SK-N-SH treated with all-trans-retinoic acid at 6 μM for 48 hours (cell line): Measurements from ENCODE around the gene GPBAR1.

Experiments
- ATAC-seq: fragments of 200-7000 bp; cut with Tn5 transposase; 3 replicates; pipeline ENCODE4 v1.9.1; 2020; ENCODE audit warnings: mild to moderate bottlenecking, moderate library complexity
- ARNTL ChIP-seq: fragments of 450-650 bp; formaldehyde crosslinking; IDR thresholded peaks from 2 replicates; pipeline ENCODE4 v1.5.0; 2020; ENCODE audit warnings: low read depth, mild to moderate bottlenecking, moderate library complexity, borderline replicate concordance
- BACH2 ChIP-seq: fragments of 250-450 bp; sonication (Bioruptor Pico); IDR thresholded peaks from 2 replicates; pipeline ENCODE4 v1.9.0; 2021; ENCODE audit warnings: mild to moderate bottlenecking, borderline replicate concordance
- CREB5 ChIP-seq: fragments of 250-450 bp; sonication (Bioruptor Pico); IDR thresholded peaks from 2 replicates; pipeline ENCODE4 v1.5.1; 2020; ENCODE audit warnings: low read depth, mild to moderate bottlenecking, moderate library complexity
- CSDC2 ChIP-seq: fragments of 250-450 bp; sonication (Bioruptor Pico); IDR thresholded peaks from 2 replicates; pipeline ENCODE4 v1.5.0; 2020; ENCODE audit warnings: mild to moderate bottlenecking, moderate library complexity
- CSRNP3 ChIP-seq: fragments of 250-450 bp; sonication (Bioruptor Pico); IDR thresholded peaks from 2 replicates; pipeline ENCODE4 v1.5.1; 2021; ENCODE audit warnings: mild to moderate bottlenecking, moderate library complexity
- ESRRG ChIP-seq: fragments of 250-450 bp; sonication (Bioruptor Pico); IDR thresholded peaks from 2 replicates; pipeline ENCODE4 v1.6.1; 2021; ENCODE audit warnings: mild to moderate bottlenecking
- GLIS3 ChIP-seq: fragments of 250-450 bp; sonication (Bioruptor Pico); IDR thresholded peaks from 2 replicates; pipeline ENCODE4 v1.5.0; 2020; ENCODE audit warnings: mild to moderate bottlenecking, moderate library complexity
- ISL1 ChIP-seq: fragments of 250-450 bp; sonication (Bioruptor Pico); IDR thresholded peaks from 2 replicates; pipeline ENCODE4 v2.1.2; 2022; ENCODE audit warnings: mild to moderate bottlenecking, moderate library complexity
- OSR1 ChIP-seq: fragments of 250-450 bp; sonication (Bioruptor Pico); IDR thresholded peaks from 2 replicates; pipeline ENCODE4 v1.8.0; 2022; ENCODE audit warnings: moderate library complexity, mild to moderate bottlenecking, inconsistent platforms
- POU6F1 ChIP-seq: fragments of 250-450 bp; sonication (Bioruptor Pico); IDR thresholded peaks from 2 replicates; pipeline ENCODE4 v1.8.0; 2021; ENCODE audit warnings: low read depth, mild to moderate bottlenecking, moderate library complexity, borderline replicate concordance
- PPARA ChIP-seq: fragments of 250-450 bp; sonication (Bioruptor Pico); IDR thresholded peaks from 2 replicates; pipeline ENCODE4 v1.5.0; 2020; ENCODE audit warnings: mild to moderate bottlenecking, borderline replicate concordance
- RARB ChIP-seq: fragments of 250-450 bp; sonication (Bioruptor Pico); IDR thresholded peaks from 2 replicates; pipeline ENCODE4 v1.8.0; 2021; ENCODE audit warnings: mild to moderate bottlenecking, moderate library complexity
- SNAI2 ChIP-seq: fragments of 250-450 bp; sonication (Bioruptor Pico); IDR thresholded peaks from 2 replicates; pipeline ENCODE4 v1.5.0; 2020; ENCODE audit warnings: mild to moderate bottlenecking, moderate library complexity
- TCF4 ChIP-seq: fragments of 250-450 bp; sonication (Bioruptor Pico); IDR thresholded peaks from 2 replicates; pipeline ENCODE4 v1.8.0; 2021; ENCODE audit warnings: mild to moderate bottlenecking, moderate library complexity, borderline replicate concordance
- TOX ChIP-seq: fragments of 250-450 bp; sonication (Bioruptor Pico); IDR thresholded peaks from 2 replicates; pipeline ENCODE4 v1.8.0; 2021; ENCODE audit warnings: mild to moderate bottlenecking, moderate library complexity, borderline replicate concordance
- TSHZ2 ChIP-seq: fragments of 250-450 bp; sonication (Bioruptor Pico); IDR thresholded peaks from 2 replicates; pipeline ENCODE4 v1.5.0; 2020; ENCODE audit warnings: mild to moderate bottlenecking, moderate library complexity
- ZC3H10 ChIP-seq: fragments of 250-450 bp; sonication (Bioruptor Pico); IDR thresholded peaks from 2 replicates; pipeline ENCODE4 v1.5.1; 2021; ENCODE audit warnings: mild to moderate bottlenecking, moderate library complexity
- ZFP3 ChIP-seq: fragments of 250-450 bp; sonication (Bioruptor Pico); IDR thresholded peaks from 2 replicates; pipeline ENCODE4 v1.5.0; 2020; ENCODE audit warnings: mild to moderate bottlenecking, moderate library complexity
- ZFP30 ChIP-seq: fragments of 450-650 bp; formaldehyde crosslinking; IDR thresholded peaks from 2 replicates; pipeline ENCODE4 v1.5.0; 2022; ENCODE audit warnings: mild to moderate bottlenecking, moderate library complexity
- ZNF565 ChIP-seq: fragments of 450-650 bp; formaldehyde crosslinking; conservative IDR thresholded peaks from 2 replicates; pipeline ENCODE4 v1.5.0; 2020; ENCODE audit warnings: low read depth, mild to moderate bottlenecking, moderate library complexity
- ZNF70 ChIP-seq: fragments of 450-650 bp; formaldehyde crosslinking; IDR thresholded peaks from 2 replicates; pipeline ENCODE4 v1.5.0; 2020; ENCODE audit warnings: mild to moderate bottlenecking, moderate library complexity
- ZNF8 ChIP-seq: fragments of 450-650 bp; formaldehyde crosslinking; IDR thresholded peaks from 2 replicates; pipeline ENCODE4 v1.5.0; 2020; ENCODE audit warnings: mild to moderate bottlenecking, moderate library complexity

Gene GPBAR1

GRCh38 chr2:218296847-218297246 is 36.0 kb downstream of the GPBAR1 start:
- no peak for ATAC-seq
- TF ChIP-seq RARB (CRISPR knock-in tag): no peak
- TF ChIP-seq ISL1: no peak
- TF ChIP-seq ESRRG: no peak
- no peak for TF ChIP-seq ZC3H10
- no peak for TF ChIP-seq TOX (CRISPR knock-in tag)
- TF ChIP-seq ZNF8 (CRISPR knock-in tag): no peak
- TF ChIP-seq CSDC2 (CRISPR knock-in tag): no peak
- no peak for TF ChIP-seq BACH2 (CRISPR knock-in tag)
- TF ChIP-seq TCF4 (CRISPR knock-in tag): no peak
- TF ChIP-seq POU6F1 (CRISPR knock-in tag): no peak
- no peak for TF ChIP-seq TSHZ2 (CRISPR knock-in tag)
- TF ChIP-seq PPARA (CRISPR knock-in tag): no peak
- TF ChIP-seq GLIS3: no peak
- TF ChIP-seq ZNF565 (CRISPR knock-in tag): no peak
- no peak for TF ChIP-seq ZFP3 (CRISPR knock-in tag)

- TF ChIP-seq CREB5 (CRISPR knock-in tag) (no peak), OSR1 (CRISPR knock-in tag) (no peak), ZC3H10 (no peak), ZNF565 (CRISPR knock-in tag) (no peak), ESRRG (no peak), ZFP3 (CRISPR knock-in tag) (no peak), BACH2 (CRISPR knock-in tag) (no peak), TCF4 (CRISPR knock-in tag) (no peak), ARNTL (CRISPR knock-in tag) (no peak), POU6F1 (CRISPR knock-in tag) (no peak)
- no peak for ATAC-seq
Observed at GRCh38 chr2:218298314-218298875, 37.6 kb downstream of the GPBAR1 start.

- no peak for ATAC-seq
- TF ChIP-seq OSR1 (CRISPR knock-in tag) (no peak), TOX (CRISPR knock-in tag) (no peak), TCF4 (CRISPR knock-in tag) (no peak)
Observed at GRCh38 chr2:218300141-218300540, 39.3 kb downstream of the GPBAR1 start.

- ATAC-seq: peak; percentile 90
- no peak for TF ChIP-seq CSDC2 (CRISPR knock-in tag)
- TF ChIP-seq ARNTL (CRISPR knock-in tag): no peak
- no peak for TF ChIP-seq SNAI2 (CRISPR knock-in tag)
- no peak for TF ChIP-seq TOX (CRISPR knock-in tag)
- no peak for TF ChIP-seq ZFP30 (CRISPR knock-in tag)
- no peak for TF ChIP-seq CSRNP3 (CRISPR knock-in tag)
- no peak for TF ChIP-seq PPARA (CRISPR knock-in tag)
- no peak for TF ChIP-seq ZNF70 (CRISPR knock-in tag)
- TF ChIP-seq RARB (CRISPR knock-in tag): no peak
- TF ChIP-seq POU6F1 (CRISPR knock-in tag): no peak
- no peak for TF ChIP-seq BACH2 (CRISPR knock-in tag)
- TF ChIP-seq GLIS3: no peak
- TF ChIP-seq ZC3H10: no peak
- no peak for TF ChIP-seq CREB5 (CRISPR knock-in tag)
- no peak for TF ChIP-seq ISL1
Observed at GRCh38 chr2:218301176-218301819, 40.5 kb downstream of the GPBAR1 start.
